ENCODE data around the gene KDELR1.
A peak's percentile ranks its signal among the peaks of the same experiment; 100 is the strongest.

Gene KDELR1

DNA sequence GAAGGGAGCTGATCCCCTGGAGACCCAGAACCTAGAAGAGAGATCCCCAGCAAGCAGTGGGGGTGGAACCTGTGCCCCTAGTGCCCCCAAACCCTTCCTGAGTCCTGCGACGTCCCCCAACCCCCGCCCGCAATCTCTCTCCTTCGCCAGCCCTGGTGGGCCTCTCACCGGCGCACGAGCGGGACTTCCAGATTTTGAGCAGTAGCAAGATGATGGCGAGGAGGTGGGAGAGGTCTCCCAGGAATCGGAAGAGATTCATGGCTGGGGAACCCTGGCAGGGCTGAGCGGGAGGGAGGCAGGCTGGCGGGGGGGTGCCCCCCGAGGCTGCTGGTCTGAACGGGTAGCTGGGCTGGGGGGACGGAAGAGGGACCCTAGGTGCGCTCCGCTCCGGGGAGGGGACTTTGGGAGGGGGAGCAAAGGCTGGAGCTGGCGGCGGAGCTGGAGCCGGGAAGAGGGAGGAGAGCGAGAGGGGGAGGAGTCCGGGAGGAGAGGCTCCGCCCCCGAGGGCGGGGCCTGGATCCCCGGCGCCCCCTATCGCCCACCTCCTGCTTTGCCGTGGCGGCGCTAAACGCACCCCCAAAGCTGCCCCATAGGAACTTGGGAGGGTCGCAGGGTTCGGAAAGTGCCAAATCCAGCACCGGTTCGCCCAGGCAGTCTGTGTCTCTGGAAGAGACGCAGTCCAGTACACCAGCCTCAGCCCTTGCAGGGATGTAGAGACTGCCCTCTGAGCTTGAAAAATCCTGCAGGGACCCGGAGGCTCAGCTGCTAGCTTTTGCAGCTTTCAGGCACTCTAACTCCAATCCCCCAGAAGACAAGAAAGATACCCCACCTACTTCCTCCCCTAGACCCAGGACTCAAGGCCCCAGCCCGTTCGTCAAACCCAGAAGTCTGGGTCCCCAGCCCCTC, at the start of gene KDELR1:
TSS of gene KDELR1 (minus strand) at position 452 of the 906 bp plus-strand sequence. CDS start at position 259, 193 bp downstream.
- DNase-seq: peak; percentile 71

DNA sequence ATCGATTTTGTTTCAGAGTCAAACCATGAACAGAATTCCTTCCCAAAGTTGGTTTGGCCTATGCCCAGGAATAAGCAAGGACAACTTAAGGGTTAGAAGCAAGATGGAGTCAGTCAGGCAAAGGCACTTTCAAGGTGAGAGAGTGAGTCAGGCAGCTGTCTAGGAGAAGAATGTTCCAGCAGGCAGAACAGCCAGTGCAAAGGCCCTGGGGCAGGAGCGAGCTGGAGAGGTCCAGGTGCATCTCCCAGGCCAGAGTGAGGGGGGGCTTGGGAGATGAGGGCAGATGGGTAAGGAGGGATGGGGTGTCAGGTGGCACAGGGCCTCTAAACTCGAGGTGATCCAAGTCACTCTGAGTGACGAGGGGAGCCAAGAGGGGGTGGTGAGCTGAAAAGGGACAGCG, 45.2 kb upstream of the KDELR1 start:
- no peak for DNase-seq

DNA sequence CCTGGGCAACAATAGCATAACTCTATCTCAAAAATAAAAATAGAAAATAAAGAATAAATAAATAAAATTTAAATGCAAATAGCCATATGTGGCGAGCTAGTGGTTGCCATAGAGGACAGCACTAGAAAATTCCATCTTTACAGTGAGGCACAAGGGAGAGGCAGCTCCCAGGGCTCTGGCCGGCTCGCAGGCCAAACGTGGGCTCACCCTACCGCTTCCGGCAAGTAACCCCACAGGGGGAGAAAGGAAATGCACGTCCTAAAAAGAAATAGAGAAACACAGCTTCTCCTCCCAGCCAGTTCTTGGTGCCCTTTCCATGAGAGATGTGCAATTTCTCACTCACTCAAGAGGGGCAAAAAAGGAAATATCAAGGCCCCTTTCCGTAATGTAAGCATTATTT, 42.0 kb upstream of the KDELR1 start:
- DNase-seq: no peak

DNA sequence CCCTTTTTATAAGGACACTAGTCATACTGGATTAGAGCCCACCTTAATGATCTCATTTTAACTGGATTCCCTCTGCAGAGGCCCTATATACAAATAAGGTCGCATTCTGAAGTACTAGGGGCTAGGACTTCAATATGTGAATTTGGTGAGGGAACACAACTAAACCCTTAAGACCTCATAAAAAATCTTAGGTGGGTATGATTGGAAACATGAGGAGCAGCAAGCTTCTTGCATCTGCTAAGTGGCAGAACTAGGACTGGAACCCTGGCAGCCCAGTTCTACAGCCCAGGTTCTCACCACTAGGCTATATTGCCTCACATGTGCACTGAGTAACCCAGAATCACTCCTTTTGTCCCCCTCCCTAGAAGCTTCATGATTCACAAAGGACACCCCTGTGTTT, 37.3 kb upstream of the KDELR1 start:
- no peak for DNase-seq

DNA sequence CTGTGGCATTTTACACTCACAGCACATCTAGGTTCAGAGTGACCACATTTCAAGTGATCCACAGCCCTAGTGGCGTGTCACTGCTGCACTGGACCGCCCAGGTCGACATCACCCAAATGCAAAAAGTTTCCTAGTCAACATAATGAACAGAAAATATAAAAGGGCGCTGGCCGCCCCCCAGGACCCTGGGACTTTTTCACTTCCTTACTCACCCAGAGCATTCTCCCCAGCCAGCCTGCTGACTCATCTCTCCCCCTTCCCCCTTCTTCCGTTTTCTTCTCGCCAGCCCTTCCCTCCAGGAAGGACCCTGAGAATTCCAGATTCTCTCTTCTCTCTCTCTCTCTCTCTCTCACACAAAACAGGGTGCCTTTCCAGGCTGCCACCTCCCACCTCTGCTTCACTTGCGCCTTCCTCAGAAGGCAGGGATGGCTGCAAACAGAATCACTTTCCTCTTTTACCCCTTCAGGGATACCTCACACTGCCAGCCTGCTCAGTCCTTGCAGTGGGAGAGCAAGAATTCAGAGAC, 33.4 kb upstream of the KDELR1 start:
- DNase-seq: peak; percentile 52

GRCh38 chr19:48421548-48421947, 30.2 kb upstream of the KDELR1 start:
- no peak for DNase-seq

DNA sequence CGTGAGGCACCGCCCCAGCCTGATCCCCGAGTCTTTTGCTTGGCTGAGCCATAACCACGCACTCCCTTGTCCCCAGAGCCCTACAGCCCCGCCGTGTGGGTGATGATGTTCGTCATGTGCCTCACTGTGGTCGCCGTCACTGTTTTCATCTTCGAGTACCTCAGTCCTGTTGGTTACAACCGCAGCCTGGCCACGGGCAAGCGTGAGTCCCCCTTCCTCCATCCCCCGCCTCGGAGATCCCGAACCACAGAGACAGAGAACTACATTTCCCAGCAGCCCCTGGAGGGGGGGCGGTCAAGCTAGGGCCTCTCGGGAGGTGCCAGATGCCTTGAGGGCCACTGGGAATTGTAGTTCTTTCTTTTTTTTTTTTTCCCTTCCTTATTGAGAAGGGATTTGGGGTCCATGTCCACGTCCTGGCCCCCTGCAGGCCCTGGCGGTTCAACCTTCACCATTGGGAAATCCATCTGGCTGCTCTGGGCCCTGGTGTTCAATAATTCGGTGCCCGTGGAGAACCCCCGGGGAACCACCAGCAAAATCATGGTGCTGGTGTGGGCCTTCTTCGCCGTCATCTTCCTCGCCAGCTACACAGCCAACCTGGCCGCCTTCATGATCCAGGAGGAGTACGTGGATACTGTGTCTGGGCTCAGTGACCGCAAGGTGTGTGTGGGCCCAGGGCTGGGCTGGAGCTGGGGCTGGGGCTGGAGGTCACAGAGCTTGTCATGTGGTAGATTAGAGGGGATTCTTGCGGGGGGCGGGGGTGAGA, 28.0 kb upstream of the KDELR1 start:
- no peak for DNase-seq

GRCh38 chr19:48418317-48419064, 27.1 kb upstream of the KDELR1 start:
- DNase-seq: no peak

DNA sequence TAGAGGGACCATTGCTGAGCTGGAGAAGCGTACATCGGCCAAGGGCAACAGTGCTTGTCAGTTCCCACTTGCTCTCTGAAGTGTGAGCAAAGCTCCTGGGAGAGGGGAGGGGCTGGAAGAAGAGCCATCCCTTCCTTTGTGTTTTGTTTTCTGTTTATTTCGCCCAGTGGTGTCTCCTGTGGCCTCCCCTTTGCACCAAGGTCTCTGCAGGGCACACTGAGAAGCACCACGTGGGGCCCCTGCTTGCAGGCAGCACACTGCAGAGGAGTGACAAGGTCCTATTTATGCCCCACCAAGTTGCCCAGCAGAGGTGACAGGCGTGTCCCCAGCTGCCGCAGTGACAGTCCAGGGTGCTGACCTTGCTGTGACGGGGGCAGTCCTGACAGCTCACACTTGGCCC, 26.1 kb upstream of the KDELR1 start:
- DNase-seq: no peak

DNA sequence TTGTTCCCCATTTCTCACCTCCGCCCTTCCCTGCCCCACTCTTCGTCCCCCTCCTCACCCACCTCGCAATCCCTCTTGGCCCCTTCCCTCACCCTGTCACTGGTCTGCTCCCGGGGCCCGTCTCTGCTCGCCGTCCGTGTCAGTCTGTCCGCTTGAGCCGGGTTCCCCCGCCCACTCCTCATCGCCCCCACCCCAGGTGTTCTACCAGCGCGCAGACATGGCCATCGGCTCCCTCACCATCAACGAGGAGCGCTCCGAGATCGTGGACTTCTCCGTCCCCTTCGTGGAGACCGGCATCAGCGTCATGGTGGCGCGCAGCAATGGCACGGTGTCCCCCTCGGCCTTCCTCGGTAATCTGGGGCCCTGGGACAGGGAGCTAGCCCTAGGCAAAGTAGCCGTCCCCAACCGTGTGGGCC, 24.5 kb upstream of the KDELR1 start:
- no peak for DNase-seq

DNA sequence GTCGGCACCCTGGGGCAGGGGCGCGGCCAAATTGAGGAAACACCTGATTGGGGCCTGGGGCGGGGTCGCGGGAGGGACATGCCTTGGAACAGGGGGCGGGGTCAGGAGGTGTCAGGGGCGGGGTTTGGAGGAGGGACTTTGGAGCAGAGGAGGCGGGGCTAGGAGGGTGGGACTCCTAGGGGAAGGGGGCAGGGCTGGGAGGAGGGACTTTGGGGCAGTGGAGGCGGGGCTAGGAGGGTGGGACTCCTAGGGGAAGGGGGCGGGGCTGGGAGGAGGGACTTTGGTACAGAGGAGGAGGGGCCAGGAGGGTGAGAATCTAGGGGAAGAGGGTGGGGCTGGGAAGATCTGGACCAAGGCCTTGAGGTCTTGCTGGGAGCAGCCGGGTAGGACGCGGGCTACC, 24.0 kb upstream of the KDELR1 start:
- peak; percentile 58 for DNase-seq

DNA sequence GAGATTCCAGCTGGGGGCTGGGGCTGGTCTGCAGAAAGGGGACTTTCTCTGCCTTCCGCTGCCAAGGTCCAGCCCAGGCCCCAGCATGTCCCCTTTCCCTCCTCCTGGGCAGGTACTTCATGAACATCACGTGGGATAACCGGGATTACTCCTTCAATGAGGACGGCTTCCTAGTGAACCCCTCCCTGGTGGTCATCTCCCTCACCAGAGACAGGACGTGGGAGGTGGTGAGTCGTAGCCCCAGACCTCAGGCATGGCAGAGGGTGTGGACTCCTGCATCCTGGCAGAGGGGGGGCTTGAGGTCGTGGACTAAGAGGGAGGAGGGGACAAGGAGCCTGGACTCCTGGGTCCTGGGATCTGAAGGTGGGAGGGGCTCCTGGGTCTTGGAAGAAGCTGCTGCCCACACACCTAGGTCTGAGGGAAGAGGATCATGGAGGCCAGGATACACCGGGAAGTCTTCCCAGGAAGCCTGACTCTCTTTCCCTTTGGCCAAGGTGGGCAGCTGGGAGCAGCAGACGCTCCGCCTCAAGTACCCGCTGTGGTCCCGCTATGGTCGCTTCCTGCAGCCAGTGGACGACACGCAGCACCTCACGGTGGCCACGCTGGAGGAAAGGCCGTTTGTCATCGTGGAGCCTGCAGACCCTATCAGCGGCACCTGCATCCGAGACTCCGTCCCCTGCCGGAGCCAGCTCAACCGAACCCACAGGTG, 22.7 kb upstream of the KDELR1 start:
- no peak for DNase-seq

DNA sequence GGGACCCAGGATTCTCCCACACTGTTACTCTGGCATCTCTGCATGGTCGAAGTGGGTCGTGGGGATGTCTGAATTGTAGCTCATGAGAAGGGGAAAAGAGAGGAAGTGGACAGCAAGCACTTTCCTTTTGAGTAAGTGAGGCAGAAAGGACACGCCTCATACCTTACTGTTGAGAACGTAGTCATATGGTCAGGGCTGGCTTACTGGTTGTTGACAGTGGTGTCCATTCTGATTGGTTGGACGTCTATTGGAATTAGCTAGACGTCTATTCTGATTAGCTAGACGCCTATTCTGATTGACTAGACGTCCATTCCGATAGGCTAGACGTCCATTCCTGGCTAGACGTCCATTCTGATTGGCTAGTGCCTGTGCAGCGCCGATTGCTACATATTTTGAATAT, 14.5 kb upstream of the KDELR1 start:
- DNase-seq: no peak

DNA sequence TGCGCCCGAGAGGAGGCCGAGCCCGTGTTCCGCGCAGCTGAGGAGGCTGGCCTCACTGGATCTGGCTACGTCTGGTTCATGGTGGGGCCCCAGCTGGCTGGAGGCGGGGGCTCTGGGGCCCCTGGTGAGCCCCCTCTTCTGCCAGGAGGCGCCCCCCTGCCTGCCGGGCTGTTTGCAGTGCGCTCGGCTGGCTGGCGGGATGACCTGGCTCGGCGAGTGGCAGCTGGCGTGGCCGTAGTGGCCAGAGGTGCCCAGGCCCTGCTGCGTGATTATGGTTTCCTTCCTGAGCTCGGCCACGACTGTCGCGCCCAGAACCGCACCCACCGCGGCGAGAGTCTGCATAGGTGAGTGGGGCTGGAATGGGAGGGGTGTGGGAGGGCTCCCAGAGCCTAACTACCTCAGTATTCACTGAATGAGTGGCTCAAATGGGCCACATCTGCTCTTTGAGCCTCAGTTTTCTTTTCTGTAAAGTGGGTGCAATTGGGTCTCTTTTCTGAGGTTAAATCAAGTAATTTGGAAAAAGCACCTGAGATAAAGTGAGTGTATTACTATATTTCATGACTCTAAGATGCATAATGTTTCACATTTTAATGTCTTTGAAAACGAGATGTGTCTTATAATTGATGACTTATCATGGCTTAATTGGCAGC, 13.8 kb upstream of the KDELR1 start:
- no peak for DNase-seq

DNA sequence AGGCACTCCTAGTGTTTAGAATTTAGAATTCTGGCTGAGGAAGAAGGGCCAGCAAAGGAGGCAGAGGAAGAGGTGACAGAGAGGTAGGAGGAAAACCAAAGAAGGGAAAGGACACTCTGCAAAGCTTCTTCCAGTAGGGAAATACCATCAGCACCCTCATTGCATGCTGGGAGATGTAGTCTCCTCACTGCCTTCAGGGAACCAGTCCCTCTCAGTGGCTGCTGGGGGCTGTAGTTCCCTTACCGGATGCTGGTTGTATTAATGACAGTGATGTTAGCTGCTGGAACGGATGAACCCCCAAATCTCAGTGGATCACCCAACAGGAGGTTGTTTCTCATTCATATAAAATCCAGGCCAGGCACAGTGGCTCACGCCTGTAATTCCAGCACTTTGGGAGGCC, 12.3 kb upstream of the KDELR1 start:
- DNase-seq: peak; percentile 61

DNA sequence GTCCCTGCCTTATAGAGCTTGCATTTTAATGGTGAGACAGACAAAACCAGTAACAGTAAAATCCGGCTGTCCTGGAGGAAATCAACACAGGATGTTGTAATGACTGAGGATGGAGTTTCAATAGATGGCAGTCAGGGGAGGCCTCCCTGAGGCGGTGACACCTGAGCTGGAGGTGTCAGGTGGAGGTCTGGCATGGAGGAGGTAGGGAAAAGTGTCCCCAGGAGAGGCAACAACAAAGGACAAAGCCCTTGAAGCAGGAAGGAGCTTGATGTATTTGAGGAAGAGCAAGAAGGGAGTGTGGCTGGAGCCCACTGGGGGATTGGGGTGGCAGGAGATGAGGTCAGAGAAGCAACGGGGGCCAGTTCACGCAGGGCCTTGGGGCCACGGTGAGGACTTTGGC, 9.9 kb upstream of the KDELR1 start:
- no peak for DNase-seq

- DNase-seq: no peak
Measured at GRCh38 chr19:48400018-48400742, 8.8 kb upstream of the KDELR1 start.

DNA sequence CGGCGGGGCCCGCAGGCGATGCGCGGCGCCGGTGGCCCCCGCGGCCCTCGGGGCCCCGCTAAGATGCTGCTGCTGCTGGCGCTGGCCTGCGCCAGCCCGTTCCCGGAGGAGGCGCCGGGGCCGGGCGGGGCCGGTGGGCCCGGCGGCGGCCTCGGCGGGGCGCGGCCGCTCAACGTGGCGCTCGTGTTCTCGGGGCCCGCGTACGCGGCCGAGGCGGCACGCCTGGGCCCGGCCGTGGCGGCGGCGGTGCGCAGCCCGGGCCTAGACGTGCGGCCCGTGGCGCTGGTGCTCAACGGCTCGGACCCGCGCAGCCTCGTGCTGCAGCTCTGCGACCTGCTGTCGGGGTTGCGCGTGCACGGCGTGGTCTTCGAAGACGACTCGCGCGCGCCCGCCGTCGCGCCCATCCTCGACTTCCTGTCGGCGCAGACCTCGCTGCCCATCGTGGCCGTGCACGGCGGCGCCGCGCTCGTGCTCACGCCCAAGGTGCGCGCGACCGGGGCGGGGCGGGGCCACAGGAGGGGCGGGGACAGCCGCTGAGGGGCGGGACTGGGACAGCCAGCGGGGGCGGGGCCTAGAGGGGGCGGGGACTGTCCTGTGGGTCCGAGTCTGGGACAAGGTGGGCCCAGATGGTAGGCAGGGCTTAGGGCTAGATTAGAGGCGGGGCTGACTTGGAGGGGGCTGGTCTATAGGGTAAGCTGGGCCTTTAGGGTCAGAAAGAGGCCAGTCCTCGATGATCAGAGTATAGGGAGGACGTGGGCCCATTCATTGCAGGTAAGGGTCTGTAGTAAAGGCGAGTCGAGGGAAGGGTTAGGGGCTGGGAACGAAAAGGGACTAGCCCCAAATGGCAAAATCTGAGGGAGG, 7.3 kb upstream of the KDELR1 start:
- peak; percentile 88 for DNase-seq

GRCh38 chr19:48398102-48398374, 6.7 kb upstream of the KDELR1 start:
- peak; percentile 28 for DNase-seq

All from HCEC 1CT (cell line).